GM19099 (cell line): ENCODE measurements around the gene PXDC1.

Experiments used
- POLR2A ChIP-seq: IDR thresholded peaks from 3 replicates; pipeline ENCODE4 v1.6.1; 2011; ENCODE audit warnings: low read depth; ENCODE audit not compliant: insufficient read length; ENCODE audit errors: extremely low read depth

The PXDC1 gene

DNA sequence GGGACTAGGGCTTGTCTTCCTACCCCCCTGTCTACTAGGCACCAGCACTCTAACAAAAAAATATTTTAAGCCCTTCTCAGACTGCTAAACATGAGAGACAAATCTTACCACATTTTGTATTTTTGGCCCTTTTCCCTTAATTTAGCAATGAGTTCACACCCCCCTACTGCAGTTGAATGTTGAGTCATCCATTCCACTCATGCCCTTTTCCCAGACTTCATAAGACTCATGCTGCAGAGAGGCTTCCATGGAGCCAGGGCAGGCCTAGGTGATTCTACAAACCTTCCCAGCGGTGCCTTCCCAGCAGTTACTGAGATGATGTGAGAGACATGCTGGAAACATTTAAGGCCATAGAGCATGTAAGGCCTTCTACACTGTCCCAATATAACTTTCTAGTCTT is 53.9 kb downstream of the PXDC1 start:
- no peak for TF ChIP-seq POLR2A

DNA sequence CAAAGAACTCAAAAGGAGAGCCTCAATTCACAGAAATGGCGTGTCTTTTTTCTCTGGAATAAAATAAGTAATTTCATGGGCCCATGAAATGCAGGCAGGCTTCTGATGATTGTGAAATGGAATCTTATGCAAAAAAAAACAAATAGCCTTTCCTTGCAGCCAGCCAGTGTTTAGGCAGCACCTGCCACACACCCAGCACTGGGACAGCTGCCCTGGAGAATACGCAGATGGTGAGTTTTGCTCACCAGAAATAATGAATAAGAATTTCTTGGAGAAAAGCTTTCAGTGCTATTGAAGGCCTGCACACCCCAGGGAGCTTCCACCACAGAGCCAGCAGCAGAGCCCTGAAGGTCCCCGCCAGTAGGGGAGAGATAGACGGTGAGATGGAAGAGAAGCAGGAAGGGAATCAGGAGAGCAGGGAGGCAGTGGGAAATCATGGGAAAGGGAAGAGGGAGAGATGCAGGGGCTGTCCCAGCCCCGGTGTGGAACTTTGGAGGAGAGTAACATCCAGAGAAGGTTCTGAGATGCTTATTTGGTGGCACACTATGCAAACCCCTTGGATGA is 54.9 kb downstream of the PXDC1 start:
- no peak for TF ChIP-seq POLR2A

DNA sequence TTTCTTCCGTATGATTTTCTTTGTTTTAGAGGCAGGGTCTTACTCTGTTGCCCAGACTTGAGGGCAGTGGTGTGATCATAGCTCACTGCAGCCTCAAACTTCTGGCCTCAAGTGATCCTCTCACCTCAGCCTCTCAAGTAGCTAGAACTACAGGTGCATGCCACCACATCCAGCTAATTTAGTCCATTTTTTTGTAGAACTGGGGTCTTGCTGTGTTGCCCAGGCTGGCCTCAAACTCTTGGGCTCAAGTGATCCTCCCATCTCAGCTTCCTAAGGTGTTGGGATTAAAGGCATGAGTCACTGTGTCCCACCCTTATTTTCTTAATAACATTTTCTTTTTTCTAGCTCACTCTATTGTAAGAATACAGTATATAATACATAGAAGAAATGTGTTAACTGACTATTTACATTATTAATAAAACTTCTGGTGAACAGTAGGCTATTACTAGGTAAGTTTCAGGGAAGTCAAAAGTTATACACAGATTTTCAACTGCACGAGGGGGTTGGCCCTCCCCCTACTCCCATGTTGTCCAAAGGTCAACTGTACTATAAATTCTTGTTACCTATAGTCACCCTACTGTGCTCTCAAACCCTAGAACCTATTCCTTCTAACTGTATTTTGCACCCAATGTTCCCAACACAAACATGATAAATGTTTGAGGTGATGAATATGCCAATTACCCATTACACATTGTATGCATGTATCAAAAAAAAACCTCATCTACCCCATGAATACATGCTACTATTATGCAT is 56.3 kb downstream of the PXDC1 start:
- no peak for TF ChIP-seq POLR2A

DNA sequence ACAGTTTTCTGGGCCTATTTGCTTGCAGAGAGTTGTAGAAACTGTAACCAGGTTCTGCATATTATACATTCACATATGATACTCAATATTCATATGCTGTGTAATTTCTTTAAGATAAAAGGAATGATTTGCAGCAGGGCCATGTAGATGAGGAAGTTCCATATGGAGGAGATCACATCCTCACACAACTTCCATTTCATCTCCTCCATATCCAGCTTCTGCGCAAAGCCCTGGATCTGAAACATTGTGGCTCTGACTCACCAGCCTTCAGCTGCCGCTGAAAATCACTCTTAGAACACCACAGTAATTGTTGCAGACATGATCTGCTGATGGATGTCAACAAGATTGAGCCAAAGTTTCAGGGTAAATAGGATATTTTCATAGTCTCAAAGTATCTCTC is 57.7 kb downstream of the PXDC1 start:
- no peak for TF ChIP-seq POLR2A

DNA sequence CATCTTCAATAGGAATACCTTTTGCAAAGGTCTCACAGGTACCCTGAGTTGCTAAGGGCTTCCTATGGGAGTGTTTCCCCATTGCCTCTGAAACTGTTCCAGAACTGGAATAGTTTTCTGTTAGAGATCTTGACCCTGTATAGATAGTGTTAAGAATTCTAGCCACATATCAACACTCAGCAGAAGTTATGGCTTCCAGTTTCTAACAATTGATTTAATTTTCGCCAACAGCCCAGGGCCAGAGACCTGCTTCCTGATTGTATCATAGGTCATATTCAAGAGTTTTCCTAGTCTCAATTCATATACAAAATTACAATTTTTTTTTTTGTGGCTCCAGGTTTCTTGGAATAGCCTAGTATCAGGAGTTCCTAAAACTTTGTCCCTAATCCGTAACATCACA is 61.0 kb downstream of the PXDC1 start:
- no peak for TF ChIP-seq POLR2A

DNA sequence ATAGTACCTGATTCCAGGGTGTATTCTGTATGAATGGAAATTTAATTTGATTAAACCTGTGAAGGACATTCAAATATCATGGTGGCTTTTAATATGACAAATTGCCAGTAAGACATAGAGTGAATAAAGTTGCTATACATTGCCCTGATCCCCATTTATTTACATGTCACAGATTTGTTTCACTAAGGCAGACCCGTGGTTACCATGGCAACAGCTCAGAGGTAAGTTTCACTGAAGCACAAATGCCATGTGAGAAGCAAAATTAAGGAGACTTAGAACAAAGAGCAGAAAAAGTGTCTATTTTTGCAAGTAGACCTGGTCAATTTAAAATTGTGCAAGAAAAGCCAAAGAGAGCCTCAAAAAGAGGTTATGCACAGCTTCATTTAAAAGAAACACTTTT is 63.7 kb downstream of the PXDC1 start:
- no peak for TF ChIP-seq POLR2A

DNA sequence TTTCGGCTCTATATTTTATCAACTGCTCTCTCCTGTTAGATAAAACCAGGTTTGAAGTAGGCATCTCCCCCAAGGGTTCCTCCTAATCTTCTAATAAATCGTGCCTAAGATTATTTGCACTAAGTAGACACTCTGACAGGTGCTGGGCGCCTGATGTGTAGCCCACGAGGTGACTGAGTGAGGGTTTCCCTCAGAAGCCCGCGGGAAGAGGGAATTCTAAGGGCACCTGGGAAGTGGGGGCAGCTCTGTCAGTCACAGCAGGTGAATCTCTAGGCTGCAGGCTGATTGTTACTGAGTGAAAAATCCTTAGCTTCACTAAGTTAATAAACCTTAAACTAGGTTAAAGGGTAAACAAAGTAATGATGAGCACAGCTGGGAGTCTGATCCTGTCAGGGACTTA is 68.2 kb downstream of the PXDC1 start:
- TF ChIP-seq POLR2A = no peak

DNA sequence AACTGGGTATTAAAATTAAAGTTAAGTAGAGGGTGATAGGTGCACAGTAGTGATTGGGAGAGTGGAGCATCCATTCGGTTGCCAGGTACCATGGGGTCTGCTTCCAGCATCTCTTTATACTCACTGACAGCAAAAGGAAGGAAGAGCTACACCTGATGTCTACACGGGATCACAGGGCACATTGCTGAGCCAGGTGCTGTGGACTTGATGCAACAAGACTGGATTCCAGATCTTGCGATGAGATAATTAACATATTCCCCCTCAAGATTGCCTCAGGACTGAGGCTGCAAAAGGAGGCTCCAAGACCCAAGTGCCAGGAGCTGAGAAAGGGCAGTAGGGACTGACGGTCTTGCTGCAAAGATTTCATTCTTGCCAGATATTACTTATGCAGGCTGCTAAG is 72.6 kb downstream of the PXDC1 start:
- no peak for TF ChIP-seq POLR2A
